ENCODE measurements around the gene PKD1.
"Not testable (repeated sequence)": the region's sequence is repeated elsewhere in the genome, so short reads cannot be mapped to it uniquely, and the experiment has no call there.

DNA sequence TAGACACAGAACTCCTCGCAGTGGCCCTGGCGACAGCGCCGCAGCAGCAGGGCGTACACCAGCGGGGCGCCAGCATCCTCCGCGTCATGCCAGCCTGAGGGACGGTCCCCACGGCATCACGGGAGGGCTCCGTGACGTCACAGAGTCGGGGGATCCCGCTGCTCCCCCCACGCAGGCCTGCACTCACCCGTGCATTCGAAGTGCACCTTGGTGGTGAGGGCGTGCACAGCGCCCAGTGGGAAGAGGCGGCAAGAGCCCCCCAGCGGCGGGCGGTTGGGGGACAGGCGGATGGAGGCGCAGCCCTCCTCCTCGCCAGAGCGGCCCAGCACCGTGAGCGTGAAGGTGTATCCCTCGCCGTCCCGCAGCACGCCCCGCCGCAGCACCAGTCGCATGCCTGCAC lies 29.5 kb downstream of the PKD1 start:
- not testable (repeated sequence) for TF ChIP-seq ZFHX2 (tag by site-specific recombination; conservative IDR thresholded peaks at IDR 0.05); ZNF837 (tag by site-specific recombination; IDR thresholded peaks at IDR 0.05)
- TF ChIP-seq, protein P1, sequence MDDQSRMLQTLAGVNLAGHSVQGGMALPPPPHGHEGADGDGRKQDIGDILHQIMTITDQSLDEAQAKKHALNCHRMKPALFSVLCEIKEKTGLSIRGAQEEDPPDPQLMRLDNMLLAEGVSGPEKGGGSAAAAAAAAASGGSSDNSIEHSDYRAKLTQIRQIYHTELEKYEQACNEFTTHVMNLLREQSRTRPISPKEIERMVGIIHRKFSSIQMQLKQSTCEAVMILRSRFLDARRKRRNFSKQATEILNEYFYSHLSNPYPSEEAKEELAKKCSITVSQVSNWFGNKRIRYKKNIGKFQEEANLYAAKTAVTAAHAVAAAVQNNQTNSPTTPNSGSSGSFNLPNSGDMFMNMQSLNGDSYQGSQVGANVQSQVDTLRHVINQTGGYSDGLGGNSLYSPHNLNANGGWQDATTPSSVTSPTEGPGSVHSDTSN (CRISPR knock-in tag; IDR thresholded peaks at IDR 0.05), result not testable (repeated sequence)
- TF ChIP-seq, protein P2, sequence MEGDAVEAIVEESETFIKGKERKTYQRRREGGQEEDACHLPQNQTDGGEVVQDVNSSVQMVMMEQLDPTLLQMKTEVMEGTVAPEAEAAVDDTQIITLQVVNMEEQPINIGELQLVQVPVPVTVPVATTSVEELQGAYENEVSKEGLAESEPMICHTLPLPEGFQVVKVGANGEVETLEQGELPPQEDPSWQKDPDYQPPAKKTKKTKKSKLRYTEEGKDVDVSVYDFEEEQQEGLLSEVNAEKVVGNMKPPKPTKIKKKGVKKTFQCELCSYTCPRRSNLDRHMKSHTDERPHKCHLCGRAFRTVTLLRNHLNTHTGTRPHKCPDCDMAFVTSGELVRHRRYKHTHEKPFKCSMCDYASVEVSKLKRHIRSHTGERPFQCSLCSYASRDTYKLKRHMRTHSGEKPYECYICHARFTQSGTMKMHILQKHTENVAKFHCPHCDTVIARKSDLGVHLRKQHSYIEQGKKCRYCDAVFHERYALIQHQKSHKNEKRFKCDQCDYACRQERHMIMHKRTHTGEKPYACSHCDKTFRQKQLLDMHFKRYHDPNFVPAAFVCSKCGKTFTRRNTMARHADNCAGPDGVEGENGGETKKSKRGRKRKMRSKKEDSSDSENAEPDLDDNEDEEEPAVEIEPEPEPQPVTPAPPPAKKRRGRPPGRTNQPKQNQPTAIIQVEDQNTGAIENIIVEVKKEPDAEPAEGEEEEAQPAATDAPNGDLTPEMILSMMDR (tag by site-specific recombination; IDR thresholded peaks at IDR 0.05), result not testable (repeated sequence)
